GM10847 (cell line): ENCODE data around the gene GRIA4.

Source experiments
- POLR2A ChIP-seq: IDR thresholded peaks from 2 replicates; pipeline ENCODE4 v1.6.1; 2011; ENCODE audit not compliant: insufficient read length; ENCODE audit errors: extremely low read depth

Gene GRIA4

GRCh38 chr11:105789579-105790420 is 179.9 kb downstream of the GRIA4 start:
- TF ChIP-seq POLR2A = no peak

DNA sequence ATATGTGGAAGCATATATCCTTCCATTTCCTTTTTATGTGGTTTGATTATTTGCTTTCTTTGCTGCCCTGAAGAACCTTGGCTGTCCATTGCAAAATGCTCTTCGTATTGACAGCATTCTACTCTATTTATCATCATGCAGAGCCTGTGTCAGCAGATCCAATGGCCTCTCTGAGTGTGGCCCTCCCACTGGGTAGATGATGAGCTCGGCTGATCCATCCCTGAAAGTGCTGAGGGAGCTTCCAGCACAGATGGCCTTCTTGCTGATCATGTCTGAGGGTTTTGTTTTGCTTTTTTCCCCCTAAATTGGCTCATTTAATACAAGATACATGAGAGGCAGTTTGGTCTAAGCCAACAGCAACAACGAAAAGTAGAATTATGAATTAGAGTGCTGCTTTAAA is 181.0 kb downstream of the GRIA4 start:
- TF ChIP-seq POLR2A = no peak

- no peak for TF ChIP-seq POLR2A
Measured at GRCh38 chr11:105793092-105793491, 183.2 kb downstream of the GRIA4 start.

DNA sequence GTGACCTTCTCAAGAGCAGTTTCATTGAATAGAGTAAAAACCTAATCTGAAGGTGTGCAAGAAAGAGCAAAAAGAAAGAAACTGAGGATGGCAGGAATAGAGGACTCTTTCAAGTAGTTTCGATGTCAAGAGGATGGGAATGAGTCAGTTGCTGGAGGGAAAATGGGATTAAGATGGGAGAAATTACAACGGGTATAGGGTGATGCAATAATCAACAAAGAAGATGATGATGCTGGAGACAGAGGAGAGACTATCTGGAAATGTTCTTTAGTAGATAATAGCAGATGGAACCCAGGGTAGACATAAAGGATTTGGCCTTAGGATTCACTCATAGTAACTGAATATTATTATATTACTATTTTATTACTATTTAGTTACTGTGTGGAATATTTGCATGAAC is 189.4 kb downstream of the GRIA4 start:
- TF ChIP-seq POLR2A = no peak

- no peak for TF ChIP-seq POLR2A
Measured at GRCh38 chr11:105799728-105800462, 190.0 kb downstream of the GRIA4 start.

GRCh38 chr11:105802390-105802789 is 192.5 kb downstream of the GRIA4 start:
- no peak for TF ChIP-seq POLR2A

DNA sequence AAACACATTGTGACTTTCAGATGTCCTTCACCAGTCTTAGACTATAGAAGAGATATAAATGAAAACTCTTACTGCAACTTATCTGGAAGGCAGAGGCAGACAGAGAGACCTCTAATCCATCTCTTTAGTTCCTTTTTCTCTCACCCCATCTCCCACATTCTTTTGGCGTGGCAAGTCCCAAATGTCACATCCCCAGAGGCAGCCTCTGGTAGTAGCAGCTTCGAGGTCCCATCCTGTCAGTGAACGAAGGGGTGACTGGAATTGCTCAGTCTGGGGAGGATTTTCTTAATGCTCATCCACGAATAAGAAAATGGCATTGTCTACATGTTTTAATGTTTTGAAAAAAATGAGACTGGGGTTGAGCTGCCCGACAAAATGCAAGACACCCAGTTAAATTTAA is 201.4 kb downstream of the GRIA4 start:
- no peak for TF ChIP-seq POLR2A

DNA sequence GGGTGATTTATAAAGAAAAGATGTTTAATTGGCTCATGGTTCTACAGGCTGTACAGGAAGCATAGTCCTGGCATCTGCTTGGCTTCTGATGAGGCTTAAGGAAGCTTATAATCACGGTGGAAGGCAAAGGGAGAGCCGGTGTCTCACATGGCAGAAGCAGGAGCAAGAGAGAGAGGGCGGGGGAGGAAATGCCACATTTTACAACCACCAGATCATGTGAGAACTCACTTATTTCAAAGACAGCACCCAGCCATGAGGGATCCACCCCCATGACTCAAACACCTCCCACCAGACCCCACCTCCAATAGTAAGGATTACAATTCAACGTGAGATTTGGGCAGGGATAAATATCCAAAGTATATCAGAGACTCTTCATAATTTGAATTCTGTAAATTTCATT is 211.5 kb downstream of the GRIA4 start:
- no peak for TF ChIP-seq POLR2A

- TF ChIP-seq POLR2A = no peak
Measured at GRCh38 chr11:105821781-105822180, 211.9 kb downstream of the GRIA4 start.

DNA sequence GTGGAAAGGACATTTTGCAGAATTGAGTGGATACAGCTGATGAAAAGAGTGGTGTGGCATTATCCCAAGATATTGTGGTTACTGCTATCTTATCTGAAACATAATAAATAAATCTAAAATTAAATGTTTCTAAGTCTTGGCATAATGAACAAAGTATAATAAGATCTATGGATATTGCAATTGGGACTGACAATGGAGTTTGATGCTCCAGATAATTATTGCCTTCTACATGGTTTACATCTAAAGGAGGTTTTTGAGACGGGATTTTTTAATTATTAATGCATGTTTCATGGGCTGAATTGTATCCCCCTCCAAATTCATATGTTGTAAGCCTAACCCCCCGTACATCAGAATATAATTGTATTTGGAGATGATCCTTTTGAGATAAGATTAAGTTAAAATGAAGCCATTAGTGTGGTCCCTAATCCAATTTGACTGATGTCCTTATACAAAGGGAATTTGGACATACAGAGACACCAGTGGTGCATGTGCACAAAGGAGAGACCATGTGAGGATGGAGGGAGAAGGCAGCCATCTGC is 213.7 kb downstream of the GRIA4 start:
- TF ChIP-seq POLR2A = no peak

DNA sequence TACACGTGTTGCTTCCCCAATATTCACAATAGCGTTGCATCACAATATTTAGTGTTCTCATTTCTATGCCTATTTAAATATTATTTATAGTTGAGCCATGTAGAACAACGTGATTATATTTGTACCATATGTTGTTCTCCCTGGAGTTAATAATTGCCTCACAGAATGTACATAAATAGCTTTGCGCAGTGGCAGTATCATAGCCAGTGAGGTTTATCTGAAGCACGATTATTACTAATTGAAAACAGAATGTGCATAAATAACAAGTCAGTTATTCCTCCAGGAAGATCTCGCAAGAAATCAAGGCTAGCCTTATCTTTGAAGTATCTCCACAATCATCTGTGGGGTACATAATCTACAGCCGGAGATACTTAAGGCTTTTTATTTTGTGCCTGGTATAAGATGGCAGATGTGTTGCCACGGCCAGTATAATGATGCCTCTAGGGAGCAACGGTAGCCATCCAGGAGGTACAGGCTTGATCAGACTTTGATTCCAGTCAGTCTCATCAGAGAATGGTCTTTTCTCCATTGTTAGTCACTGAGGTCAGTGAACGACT is 214.7 kb downstream of the GRIA4 start:
- TF ChIP-seq POLR2A = no peak

DNA sequence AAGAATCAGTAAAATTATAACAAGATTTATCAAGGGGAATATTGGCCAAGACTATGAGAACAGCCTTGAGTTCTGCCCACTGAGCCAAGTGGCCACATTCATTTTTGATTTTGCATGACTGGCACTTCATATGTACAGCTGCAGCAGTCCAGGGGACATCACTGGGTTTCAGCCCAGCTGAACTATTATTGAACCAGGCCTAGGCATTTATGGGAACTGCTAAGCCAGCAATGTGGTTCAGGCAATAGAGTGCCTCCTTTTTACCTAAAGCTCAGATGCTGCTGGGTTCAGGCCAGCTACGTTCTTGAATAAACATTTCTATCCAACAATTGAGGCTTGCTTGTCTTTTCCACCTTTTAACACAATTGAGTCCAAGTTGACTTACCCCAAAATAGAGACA is 215.3 kb downstream of the GRIA4 start:
- TF ChIP-seq POLR2A = no peak

GRCh38 chr11:105827906-105828305 is 218.0 kb downstream of the GRIA4 start:
- no peak for TF ChIP-seq POLR2A

GRCh38 chr11:105829084-105829483 is 219.2 kb downstream of the GRIA4 start:
- TF ChIP-seq POLR2A = no peak

DNA sequence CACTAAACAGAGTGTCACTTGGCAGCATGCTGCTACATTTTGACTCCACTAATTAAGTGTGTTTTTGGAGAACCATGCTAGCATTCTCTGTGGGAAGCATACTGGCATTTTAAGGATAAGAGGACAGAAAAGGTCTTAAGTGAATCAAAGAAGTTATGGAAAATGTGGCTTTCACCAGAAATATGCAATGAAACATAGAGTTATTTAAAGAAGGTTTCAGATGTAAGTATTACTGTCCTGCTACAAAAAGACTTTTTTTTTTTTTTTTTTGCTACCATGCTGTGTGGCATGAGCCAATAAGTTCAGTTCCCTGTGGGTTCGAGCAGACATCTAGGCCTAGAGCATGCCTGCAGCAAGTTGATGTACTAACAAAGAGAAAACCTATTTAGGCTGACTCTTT is 224.6 kb downstream of the GRIA4 start:
- TF ChIP-seq POLR2A = no peak

- TF ChIP-seq POLR2A = no peak
Measured at GRCh38 chr11:105838668-105839384, 229.0 kb downstream of the GRIA4 start.

DNA sequence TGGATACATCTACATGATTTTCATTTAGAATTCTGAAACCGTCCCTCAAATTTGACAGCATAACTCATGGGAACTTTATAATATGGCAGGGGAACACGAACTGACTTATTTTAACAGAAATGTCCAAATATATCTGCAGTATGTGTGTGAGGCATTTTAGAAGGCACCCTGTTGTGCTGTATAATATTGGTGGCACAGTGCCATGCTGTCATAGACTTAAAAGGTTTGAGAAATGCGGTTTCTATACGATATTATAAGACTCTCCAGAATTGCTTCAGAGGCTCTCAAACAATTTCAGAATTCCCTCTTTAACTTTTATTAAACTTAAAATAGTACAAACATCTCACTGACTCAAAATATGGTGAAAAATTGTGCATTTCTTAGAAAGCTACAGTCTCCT is 230.5 kb downstream of the GRIA4 start:
- no peak for TF ChIP-seq POLR2A
